ENCODE results near the gene VEGFB.

VEGFB gene

DNA sequence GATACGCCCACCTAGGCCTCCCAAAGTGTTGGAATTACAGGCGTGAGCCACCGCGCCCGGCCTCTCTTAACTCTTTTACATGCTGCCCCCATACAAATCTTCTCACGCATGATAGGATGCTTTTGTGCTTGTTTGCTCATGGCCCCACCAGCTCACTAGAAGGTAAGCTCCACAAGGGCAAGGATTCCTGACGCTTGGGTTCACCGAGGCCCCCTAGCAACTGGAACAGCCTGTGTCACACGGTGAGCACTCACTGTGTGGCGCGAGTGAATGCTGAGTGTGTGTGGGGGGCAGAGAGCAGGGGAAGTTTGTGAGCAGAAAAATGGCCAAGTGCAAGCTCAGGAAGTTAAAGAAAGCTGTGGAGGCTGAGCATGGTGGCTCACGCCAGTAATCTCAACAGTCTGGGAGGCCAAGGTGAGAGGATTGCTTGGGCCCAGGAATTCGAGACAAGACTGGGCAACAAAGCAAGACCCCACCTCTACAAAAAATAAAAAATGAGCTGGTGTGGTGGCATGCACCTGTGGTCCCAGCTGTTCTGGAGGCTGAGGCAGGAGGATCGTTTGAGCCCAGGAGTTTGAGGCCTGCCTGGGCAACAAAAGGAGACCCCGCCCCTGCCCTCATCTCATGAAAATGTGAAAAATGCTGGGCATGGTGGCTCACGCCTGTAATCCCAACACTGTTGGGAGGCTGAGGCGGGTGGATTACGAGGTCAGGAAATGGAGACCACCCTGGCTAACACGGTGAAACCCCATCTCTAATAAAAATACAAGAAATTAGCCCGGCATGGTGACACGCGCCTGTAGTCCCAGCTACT is 47.8 kb downstream of the VEGFB start:
- Mint-ChIP-seq H3K9me3 (no peaks in the 10 kb centered on the region), H3K27me3 (no peaks in the 10 kb centered on the region), H3K27ac (no peak overlapping the region), H3K4me3 (no peak overlapping the region), H3K36me3 (ENCODE audit: low read depth) (peaks cover 28% of the 10 kb centered on the region), H3K4me1 (ENCODE audit: low read depth) (peaks cover 25% of the 10 kb centered on the region)
- no peak for DNase-seq

DNA sequence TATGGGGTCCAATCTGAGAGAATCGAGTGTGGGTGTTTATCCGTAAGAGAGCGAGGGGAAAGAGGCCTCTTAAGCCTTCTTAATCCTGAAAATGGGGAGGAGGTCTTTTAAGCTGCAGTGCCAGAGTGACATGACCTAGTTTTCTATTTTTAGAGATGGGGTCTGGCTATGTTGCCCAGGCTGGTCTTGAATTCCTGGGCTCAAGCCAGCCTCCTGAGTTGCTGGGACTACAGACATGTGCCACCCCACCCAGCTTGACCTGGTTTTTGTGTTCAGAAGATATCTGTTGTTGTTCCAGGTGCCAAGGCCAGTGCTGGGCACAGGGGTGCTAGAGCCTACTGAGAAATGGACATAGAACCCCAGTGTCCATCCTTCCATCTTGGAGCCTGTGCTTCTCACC is 48.7 kb downstream of the VEGFB start:
- H3K4me1 Mint-ChIP-seq (ENCODE audit: low read depth), result peaks cover 25% of the 10 kb centered on the region
- peak overlapping the region; percentile 97 for H3K27ac Mint-ChIP-seq
- H3K27me3 Mint-ChIP-seq, result no peaks in the 10 kb centered on the region
- no peak for DNase-seq
- peak overlapping the region; percentile 84 for H3K4me3 Mint-ChIP-seq
- H3K9me3 Mint-ChIP-seq, result no peaks in the 10 kb centered on the region
- peaks cover 26% of the 10 kb centered on the region for H3K36me3 Mint-ChIP-seq (ENCODE audit: low read depth)

DNA sequence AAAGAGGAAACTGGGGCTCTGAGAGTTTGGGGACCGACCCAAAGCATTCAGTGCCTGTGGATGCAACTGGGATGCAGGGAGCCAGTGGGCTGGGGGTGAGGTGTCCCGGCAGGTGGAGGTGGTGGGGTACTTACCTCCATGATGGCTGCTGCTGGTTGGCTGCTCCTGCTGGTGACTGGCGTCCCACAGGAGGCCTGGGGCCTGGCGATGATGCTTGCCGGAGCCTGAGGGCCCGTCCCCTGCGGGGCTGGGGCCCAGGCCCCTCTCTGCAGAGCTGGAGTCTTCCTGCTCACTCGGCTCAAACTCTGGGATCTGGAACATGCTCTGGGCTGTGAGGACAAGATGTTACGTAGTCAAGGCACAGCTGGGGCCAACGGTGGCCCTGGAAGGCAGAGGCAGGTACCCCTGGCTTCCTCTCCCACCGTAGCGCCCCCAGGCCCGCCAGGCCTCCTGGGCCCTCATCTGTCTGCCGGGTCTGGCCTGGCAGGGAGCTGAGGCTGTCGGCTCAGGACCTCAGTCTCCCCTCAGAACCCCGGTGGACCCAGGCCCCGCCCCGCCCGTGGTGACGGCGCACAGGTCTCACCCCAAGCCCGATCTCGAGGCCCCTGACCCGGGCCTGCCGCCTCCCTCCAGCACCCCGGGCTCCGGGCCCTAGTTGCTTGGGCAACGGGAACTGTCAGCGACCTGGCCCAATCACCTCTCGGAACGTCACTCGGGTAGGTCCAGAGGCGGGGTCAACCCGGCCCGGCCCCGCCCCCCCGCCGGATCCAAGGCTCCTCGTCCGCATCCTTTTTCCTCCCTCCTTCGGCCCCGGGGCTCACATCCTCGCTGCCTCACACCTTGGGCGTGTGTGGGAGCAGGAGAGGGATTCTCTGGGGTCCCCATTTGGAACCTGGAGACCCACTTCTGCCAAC is 49.9 kb downstream of the VEGFB start, which contains the start of gene BAD:
Gene BAD (minus strand): TSS at position 618 of the 914 bp plus-strand sequence. CDS start 297 bp downstream, at position 321.
- peak within 1 kb of the TSS; percentile 98 for H3K27ac Mint-ChIP-seq
- peaks cover 20% of the 10 kb centered on the region for H3K4me1 Mint-ChIP-seq (ENCODE audit: low read depth)
- no peaks in the 10 kb centered on the region for H3K9me3 Mint-ChIP-seq
- H3K4me3 Mint-ChIP-seq, result peak within 1 kb of the TSS; percentile 84
- peaks cover 20% of the 10 kb centered on the region for H3K36me3 Mint-ChIP-seq (ENCODE audit: low read depth)
- DNase-seq, result peak; percentile 95
- no peaks in the 10 kb centered on the region for H3K27me3 Mint-ChIP-seq

DNA sequence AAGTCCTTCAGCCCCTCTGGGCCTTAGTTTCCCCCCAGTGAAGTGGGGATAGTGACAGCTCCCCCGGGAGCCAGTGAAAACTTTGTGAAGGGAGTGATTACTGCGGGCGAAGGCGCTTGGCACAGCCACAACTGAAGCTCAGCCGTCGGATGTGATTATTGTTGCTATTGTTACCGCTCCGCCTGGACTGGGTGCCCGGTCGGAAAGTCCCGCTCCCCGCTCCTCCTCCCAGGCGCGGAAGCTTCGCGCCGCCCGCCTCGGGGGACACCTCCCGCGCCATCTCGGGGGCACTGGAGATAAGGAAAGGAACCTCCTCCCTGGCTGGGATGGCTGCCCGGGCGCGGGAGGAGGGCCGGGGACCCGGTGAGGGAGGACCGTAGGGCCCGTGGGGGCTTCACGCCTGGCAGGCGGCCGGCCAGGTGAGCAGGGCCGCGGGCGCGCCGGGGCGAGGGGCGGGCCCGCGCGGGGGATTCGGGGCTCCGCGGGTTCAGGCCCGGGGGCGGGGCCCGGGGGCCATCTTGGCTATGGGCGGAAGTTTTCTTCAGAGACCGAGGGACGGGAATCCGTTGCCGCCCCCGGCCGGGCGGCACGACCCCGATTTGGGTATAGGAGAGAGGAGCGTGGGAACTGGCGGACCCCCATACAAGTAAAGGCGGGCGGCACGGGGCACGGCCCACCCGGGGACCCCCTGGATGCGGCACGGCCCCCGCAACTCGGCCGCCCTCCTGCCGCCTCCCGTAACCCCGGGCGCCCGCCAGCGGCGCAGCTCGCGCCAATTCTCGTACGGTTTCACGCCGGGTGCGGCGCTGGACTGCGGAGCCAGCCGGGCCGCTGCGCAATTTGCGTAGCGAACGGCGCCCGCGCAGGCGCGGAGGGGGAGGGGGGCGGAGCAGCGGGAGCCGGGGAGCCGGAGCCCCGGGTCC is 50.8 kb downstream of the VEGFB start, which contains the start of gene GPR137:
Gene GPR137 (plus strand): TSS at position 887 of the 923 bp plus-strand sequence. CDS start 677 bp downstream, outside the sequence.
- Mint-ChIP-seq H3K27ac (peak within 1 kb of the TSS; percentile 98), H3K4me1 (ENCODE audit: low read depth) (peaks cover 20% of the 10 kb centered on the region), H3K27me3 (peaks cover under 1% of the 10 kb centered on the region), H3K9me3 (no peaks in the 10 kb centered on the region), H3K36me3 (ENCODE audit: low read depth) (peaks cover 18% of the 10 kb centered on the region), H3K4me3 (peak within 1 kb of the TSS; percentile 84)
- DNase-seq, result peak; percentile 99

DNA sequence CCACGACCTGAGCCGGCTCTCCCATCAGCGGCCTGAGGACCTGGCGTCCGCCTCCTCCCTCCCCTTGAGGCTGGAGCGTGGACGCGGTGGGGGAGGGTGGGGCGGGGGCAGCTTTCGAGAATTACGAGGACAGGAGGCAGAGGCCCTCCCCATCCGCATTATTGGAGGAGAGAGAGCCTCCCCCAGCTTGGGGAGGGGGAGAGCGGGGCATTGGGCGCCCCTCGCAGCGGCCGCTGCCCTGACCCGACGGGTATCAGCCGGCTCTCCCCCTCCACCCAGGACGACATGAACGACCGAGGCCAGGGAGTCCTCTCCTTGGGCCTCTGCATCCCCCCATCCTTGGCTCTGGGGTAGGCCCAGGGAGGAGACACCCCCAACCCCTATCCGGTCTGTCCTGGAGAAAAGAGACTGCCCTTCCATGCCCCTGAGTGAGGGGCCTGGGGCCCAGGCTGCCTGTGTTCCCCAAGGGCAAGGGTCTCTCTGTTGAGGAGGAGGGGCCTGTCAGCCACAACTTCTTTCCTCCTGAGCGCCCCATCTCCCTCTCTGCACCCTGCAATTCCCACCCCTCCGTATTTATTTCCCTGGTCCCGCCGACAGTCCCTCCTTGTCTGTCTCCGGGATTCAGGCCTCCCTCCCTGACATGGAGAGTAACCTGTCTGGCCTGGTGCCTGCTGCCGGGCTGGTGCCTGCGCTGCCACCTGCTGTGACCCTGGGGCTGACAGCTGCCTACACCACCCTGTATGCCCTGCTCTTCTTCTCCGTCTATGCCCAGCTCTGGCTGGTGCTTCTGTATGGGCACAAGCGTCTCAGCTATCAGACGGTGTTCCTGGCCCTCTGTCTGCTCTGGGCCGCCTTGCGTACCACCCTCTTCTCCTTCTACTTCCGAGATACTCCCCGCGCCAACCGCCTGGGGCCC is 51.8 kb downstream of the VEGFB start:
- H3K27me3 Mint-ChIP-seq, result peaks cover 10% of the 10 kb centered on the region
- no peaks in the 10 kb centered on the region for H3K9me3 Mint-ChIP-seq
- H3K4me3 Mint-ChIP-seq, result peak overlapping the region; percentile 75
- DNase-seq, result peak; percentile 43
- peaks cover 17% of the 10 kb centered on the region for H3K36me3 Mint-ChIP-seq (ENCODE audit: low read depth)
- H3K4me1 Mint-ChIP-seq (ENCODE audit: low read depth), result peaks cover 23% of the 10 kb centered on the region
- peak overlapping the region; percentile 78 for H3K27ac Mint-ChIP-seq

DNA sequence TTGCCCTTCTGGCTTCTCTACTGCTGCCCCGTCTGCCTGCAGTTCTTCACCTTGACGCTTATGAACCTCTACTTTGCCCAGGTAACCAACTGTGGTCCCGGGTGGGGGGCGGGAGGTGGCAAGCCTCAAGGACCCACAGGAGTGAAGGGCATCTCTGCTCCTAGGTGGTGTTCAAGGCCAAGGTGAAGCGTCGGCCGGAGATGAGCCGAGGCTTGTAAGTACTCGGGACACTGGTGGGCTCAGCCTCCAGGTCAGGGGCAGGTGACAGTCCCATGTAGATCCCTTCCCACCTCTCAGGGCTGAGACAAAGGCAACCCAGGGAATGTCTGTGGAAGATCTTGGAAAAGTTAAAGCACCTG is 52.4 kb downstream of the VEGFB start:
- Mint-ChIP-seq H3K27ac (no peak overlapping the region), H3K27me3 (peaks cover 11% of the 10 kb centered on the region), H3K9me3 (no peaks in the 10 kb centered on the region), H3K4me3 (peak overlapping the region; percentile 75), H3K36me3 (ENCODE audit: low read depth) (peaks cover 10% of the 10 kb centered on the region), H3K4me1 (ENCODE audit: low read depth) (peaks cover 23% of the 10 kb centered on the region)
- DNase-seq, result no peak

DNA sequence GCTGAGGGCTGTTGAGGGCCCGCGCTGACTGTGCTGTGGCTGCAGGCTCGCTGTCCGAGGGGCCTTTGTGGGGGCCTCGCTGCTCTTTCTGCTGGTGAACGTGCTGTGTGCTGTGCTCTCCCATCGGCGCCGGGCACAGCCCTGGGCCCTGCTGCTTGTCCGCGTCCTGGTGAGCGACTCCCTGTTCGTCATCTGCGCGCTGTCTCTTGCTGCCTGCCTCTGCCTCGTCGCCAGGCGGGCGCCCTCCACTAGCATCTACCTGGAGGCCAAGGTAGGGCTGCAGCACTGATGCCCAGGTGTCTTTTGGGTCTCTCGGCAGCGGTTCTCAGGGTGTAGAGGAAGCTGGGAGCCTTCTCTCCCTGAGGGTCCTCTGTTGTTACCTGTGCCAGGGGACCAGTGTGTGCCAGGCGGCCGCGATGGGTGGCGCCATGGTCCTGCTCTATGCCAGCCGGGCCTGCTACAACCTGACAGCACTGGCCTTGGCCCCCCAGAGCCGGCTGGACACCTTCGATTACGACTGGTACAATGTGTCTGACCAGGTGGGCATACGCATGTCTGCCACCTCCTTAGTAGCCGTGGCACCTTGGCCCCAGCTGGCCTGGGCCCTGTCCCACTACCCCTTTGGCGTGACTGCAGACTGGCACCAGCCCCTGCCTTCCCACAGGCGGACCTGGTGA is 53.4 kb downstream of the VEGFB start:
- H3K27ac Mint-ChIP-seq, result no peak overlapping the region
- H3K4me3 Mint-ChIP-seq, result no peak overlapping the region

DNA sequence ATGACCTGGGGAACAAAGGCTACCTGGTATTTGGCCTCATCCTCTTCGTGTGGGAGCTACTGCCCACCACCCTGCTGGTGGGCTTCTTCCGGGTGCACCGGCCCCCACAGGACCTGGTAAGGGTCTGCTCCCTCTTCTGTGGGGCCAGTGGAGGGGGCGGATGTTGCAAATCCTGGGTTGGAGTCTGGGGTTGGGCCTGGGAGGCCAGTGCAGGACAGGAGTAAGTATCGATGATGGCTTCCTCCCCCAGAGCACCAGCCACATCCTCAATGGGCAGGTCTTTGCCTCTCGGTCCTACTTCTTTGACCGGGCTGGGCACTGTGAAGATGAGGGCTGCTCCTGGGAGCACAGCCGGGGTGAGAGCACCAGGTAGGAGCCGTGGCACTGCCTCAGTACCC is 54.0 kb downstream of the VEGFB start:
- Mint-ChIP-seq H3K27me3 (peaks cover 22% of the 10 kb centered on the region), H3K36me3 (ENCODE audit: low read depth) (peaks cover 3% of the 10 kb centered on the region), H3K9me3 (no peaks in the 10 kb centered on the region), H3K4me1 (ENCODE audit: low read depth) (peaks cover 18% of the 10 kb centered on the region), H3K27ac (no peak overlapping the region), H3K4me3 (no peak overlapping the region)
- DNase-seq, result no peak

More for the DNA sequence above, 53.4 kb downstream of the VEGFB start:
- H3K4me1 Mint-ChIP-seq (ENCODE audit: low read depth), result peaks cover 23% of the 10 kb centered on the region
- H3K27me3 Mint-ChIP-seq, result peaks cover 17% of the 10 kb centered on the region
- no peaks in the 10 kb centered on the region for H3K9me3 Mint-ChIP-seq
- no peak for DNase-seq
- peaks cover 6% of the 10 kb centered on the region for H3K36me3 Mint-ChIP-seq (ENCODE audit: low read depth)

Measured in activated T-cell treated with anti-CD3 and anti-CD28 coated beads, Interleukin-2, amount 50 U/mL, for 24 hours (primary cell).